ENCODE data around the gene CST9.

CST9 gene

DNA sequence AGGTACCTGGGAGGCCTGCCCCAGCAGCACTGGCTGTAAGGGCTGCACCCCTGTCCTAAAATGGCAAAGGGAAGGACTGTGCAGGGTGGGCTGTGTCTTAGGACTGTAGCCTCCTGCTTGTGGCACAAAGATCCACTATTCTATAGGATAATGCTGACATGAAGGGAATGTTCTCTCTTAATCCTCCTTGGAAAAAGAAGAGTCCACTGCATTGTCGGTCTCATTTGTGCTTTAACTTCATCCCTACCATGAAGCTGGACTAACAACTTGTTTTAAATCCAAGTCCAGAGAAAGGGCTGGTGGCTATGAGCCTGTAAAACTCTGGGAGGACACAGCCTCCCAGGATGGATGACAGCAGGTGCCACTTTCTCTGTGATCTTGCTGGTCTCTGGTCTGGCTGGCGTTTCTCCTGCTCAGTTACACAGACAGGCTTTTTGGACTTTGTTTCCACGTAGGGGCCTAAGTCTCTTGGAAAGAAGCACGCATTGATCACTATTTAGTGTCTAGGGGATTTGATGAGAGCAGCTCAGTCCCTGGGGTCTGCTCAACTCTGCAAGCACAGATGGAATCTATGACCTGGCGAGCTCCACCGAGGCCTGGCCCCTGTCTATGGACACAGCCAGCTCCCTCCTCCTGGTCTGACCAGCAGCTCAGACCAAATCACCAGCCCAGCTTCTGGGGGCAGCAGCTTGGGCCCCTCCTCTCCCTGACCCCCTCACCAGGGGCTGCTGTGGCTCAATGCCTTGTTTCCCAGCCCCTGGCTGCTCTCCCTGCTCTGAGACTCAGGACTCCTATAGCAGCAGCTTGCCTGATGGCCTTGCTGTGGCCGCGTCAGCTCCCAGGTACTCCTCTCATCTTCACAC lies 27.2 kb upstream of the CST9 start:
- peaks cover 4% of the 10 kb centered on the region for H3K4me1 Mint-ChIP-seq
- no peak overlapping the region for H3K4me3 Mint-ChIP-seq
- DNase-seq: no peak
- H3K27ac Mint-ChIP-seq: no peak overlapping the region
- H3K36me3 Mint-ChIP-seq (ENCODE audit: low read depth): no peaks in the 10 kb centered on the region
- no peak for ATAC-seq
- H3K9me3 Mint-ChIP-seq: no peaks in the 10 kb centered on the region
- peaks cover 11% of the 10 kb centered on the region for H3K27me3 Mint-ChIP-seq

GRCh38 chr20:23631981-23632710 lies 26.4 kb upstream of the CST9 start:
- Mint-ChIP-seq H3K4me1 (peaks cover 4% of the 10 kb centered on the region), H3K27me3 (peaks cover 10% of the 10 kb centered on the region), H3K9me3 (no peaks in the 10 kb centered on the region), H3K36me3 (ENCODE audit: low read depth) (no peaks in the 10 kb centered on the region), H3K27ac (no peak overlapping the region), H3K4me3 (no peak overlapping the region)
- ATAC-seq (no peak), DNase-seq (no peak)

DNA sequence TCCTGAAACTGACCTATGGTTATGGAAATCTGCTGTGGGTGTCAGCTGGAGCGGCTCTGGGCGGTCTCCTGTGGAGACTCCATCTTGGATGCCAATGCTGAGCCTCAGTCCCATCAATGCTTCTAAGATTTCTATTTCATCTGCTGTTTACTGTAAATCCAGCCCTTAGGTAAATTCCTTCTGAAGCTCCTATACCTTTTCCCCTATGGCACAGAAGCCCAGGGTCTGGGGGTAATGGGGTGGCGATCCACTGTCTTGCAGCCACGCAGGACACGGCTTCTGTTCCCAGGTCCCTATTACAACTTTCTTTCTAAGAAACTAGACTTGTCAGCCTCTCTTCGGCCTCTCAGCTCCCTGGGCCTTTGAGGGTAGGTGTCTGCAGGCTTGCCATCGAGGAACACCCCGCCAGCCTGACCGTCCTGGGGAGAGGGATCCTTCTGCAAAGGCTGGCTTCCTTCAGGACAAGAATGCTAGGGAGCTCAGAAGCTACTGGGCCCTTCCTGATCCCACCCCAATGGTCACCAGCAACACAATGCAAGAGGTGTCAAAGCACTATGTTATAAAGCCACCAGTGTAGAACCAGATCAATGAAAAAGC lies 25.6 kb upstream of the CST9 start:
- no peaks in the 10 kb centered on the region for H3K4me1 Mint-ChIP-seq
- ATAC-seq: no peak
- no peaks in the 10 kb centered on the region for H3K9me3 Mint-ChIP-seq
- H3K27me3 Mint-ChIP-seq: peaks cover 1% of the 10 kb centered on the region
- DNase-seq: no peak
- no peak overlapping the region for H3K27ac Mint-ChIP-seq
- H3K4me3 Mint-ChIP-seq: no peak overlapping the region
- H3K36me3 Mint-ChIP-seq (ENCODE audit: low read depth): no peaks in the 10 kb centered on the region

GRCh38 chr20:23630392-23630849 lies 24.7 kb upstream of the CST9 start:
- Mint-ChIP-seq H3K36me3 (ENCODE audit: low read depth) (no peaks in the 10 kb centered on the region), H3K4me3 (no peak overlapping the region), H3K27ac (no peak overlapping the region), H3K9me3 (no peaks in the 10 kb centered on the region), H3K4me1 (no peaks in the 10 kb centered on the region), H3K27me3 (no peaks in the 10 kb centered on the region)
- no peak for DNase-seq
- no peak for ATAC-seq

DNA sequence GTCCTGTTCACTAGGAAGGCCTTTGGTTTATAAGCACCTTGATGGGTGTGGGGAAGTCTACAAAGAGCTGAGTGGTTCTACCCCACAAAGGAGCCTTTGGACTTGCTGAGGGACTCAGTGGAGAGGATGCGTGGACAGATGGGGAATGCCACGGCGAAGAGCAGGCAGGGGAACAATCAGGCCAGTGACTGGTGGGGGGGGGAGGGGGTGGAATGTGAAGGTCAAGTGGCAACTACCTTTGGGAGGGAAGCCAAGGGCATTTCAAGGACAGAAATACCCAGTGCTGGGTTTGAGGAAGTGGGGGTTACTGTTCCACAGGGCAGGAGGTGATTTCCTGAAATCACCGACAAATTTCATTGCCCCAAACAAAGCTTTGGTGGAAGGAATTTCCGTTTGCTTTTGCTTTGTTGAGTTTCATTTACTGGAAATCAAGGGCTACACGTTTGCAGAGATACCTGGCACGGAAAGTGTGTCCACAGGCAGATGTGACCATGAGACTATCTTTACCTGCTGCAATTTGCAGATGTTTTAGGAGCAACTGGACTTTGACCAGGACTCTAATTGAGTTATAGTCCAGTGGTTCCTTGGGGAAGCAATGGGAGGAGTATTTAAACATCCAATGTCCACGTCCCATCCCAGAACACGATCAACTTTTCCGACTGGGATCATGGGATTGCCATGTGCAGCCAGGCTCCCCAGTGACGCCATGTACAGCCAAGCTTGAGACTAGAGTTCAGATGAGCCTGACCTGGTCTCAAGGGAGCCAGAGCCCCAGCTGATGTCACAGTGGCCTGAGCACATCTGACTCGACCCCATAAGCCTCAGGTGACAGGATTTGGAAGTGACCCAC lies 24.1 kb upstream of the CST9 start:
- ATAC-seq: no peak
- no peaks in the 10 kb centered on the region for H3K4me1 Mint-ChIP-seq
- DNase-seq: no peak
- H3K36me3 Mint-ChIP-seq (ENCODE audit: low read depth): no peaks in the 10 kb centered on the region
- no peak overlapping the region for H3K4me3 Mint-ChIP-seq
- no peak overlapping the region for H3K27ac Mint-ChIP-seq
- no peaks in the 10 kb centered on the region for H3K9me3 Mint-ChIP-seq
- H3K27me3 Mint-ChIP-seq: no peaks in the 10 kb centered on the region

GRCh38 chr20:23629017-23629541 lies 23.4 kb upstream of the CST9 start:
- DNase-seq (no peak), ATAC-seq (no peak)
- H3K27ac Mint-ChIP-seq: no peak overlapping the region
- H3K4me1 Mint-ChIP-seq: peaks cover 3% of the 10 kb centered on the region
- H3K9me3 Mint-ChIP-seq: no peaks in the 10 kb centered on the region
- H3K27me3 Mint-ChIP-seq: peaks cover 2% of the 10 kb centered on the region
- no peak overlapping the region for H3K4me3 Mint-ChIP-seq
- no peaks in the 10 kb centered on the region for H3K36me3 Mint-ChIP-seq (ENCODE audit: low read depth)

GRCh38 chr20:23628402-23629016 lies 22.8 kb upstream of the CST9 start:
- Mint-ChIP-seq H3K9me3 (no peaks in the 10 kb centered on the region), H3K27ac (no peak overlapping the region), H3K4me3 (no peak overlapping the region), H3K36me3 (ENCODE audit: low read depth) (no peaks in the 10 kb centered on the region), H3K4me1 (peaks cover 7% of the 10 kb centered on the region), H3K27me3 (peaks cover 2% of the 10 kb centered on the region)
- DNase-seq (no peak), ATAC-seq (no peak)

DNA sequence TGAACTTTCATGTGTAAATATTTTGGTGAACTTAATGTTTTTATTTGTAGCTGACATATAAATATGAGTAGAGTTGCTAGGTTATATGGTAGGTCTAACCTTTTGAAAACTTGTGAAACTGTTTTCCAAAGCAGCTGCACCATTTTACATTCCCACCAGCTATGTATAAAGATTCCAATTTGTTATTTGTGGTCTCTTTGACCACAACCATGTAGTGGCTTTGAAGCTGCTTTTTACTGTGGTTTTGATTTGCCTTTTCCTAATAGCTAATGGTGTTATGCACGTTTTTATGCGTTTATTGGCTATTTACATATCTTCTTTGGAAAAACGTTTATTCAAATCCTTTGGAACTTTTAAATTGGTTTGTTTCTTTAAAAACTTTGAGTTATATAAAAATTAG lies 21.8 kb upstream of the CST9 start:
- no peak for DNase-seq
- no peak for ATAC-seq
- H3K4me1 Mint-ChIP-seq: peaks cover 11% of the 10 kb centered on the region
- no peak overlapping the region for H3K4me3 Mint-ChIP-seq
- H3K36me3 Mint-ChIP-seq (ENCODE audit: low read depth): no peaks in the 10 kb centered on the region
- no peak overlapping the region for H3K27ac Mint-ChIP-seq
- no peaks in the 10 kb centered on the region for H3K9me3 Mint-ChIP-seq
- peaks cover 2% of the 10 kb centered on the region for H3K27me3 Mint-ChIP-seq

DNA sequence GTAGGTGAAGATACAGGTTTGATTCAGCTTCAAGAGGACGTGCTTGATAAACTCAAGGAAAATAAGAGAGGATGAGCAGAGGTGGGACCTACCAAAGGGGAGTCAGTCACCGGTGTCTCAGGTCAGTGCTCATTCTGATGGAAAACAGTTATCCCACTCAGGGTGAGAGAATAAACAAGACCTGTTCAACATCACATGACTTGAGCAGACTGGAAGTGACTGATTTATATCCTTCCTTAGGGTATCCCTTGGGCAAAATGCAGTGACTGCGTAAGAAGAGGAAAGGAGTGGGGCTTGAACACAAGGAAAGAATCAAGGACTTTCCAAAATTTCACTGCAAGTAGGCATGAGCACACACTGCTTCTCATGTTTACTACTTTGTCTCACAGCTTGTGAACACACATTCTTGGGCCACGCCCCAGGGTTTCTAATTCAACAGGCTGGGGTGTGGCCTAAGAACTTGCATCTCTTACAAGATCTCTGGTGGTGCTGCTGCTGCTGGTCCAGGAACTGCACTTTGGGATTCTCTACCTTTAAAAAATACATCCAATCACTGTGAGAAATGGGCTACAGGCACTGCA lies 20.4 kb upstream of the CST9 start:
- Mint-ChIP-seq H3K4me1 (peaks cover 11% of the 10 kb centered on the region), H3K27me3 (peaks cover 2% of the 10 kb centered on the region), H3K36me3 (ENCODE audit: low read depth) (no peaks in the 10 kb centered on the region), H3K4me3 (no peak overlapping the region), H3K27ac (no peak overlapping the region), H3K9me3 (no peaks in the 10 kb centered on the region)
- DNase-seq (no peak), ATAC-seq (no peak)

GRCh38 chr20:23625236-23625964 lies 19.7 kb upstream of the CST9 start:
- peaks cover 11% of the 10 kb centered on the region for H3K4me1 Mint-ChIP-seq
- ATAC-seq: no peak
- H3K27ac Mint-ChIP-seq: no peak overlapping the region
- DNase-seq: no peak
- peaks cover 2% of the 10 kb centered on the region for H3K27me3 Mint-ChIP-seq
- H3K36me3 Mint-ChIP-seq (ENCODE audit: low read depth): no peaks in the 10 kb centered on the region
- H3K4me3 Mint-ChIP-seq: no peak overlapping the region
- H3K9me3 Mint-ChIP-seq: no peaks in the 10 kb centered on the region

- DNase-seq (no peak), ATAC-seq (no peak)
- H3K27me3 Mint-ChIP-seq: peaks cover 4% of the 10 kb centered on the region
Observed at GRCh38 chr20:23624324-23624691, 18.6 kb upstream of the CST9 start.

GRCh38 chr20:23623666-23624323 lies 18.1 kb upstream of the CST9 start:
- H3K4me3 Mint-ChIP-seq: no peak overlapping the region
- H3K27me3 Mint-ChIP-seq: peaks cover 7% of the 10 kb centered on the region
- no peaks in the 10 kb centered on the region for H3K36me3 Mint-ChIP-seq (ENCODE audit: low read depth)
- H3K27ac Mint-ChIP-seq: no peak overlapping the region
- H3K4me1 Mint-ChIP-seq: peaks cover 11% of the 10 kb centered on the region
- DNase-seq (no peak), ATAC-seq (no peak)
- H3K9me3 Mint-ChIP-seq: no peaks in the 10 kb centered on the region

More at GRCh38 chr20:23624324-23624691, 18.6 kb upstream of the CST9 start:
- H3K4me3 Mint-ChIP-seq: no peak overlapping the region
- peaks cover 11% of the 10 kb centered on the region for H3K4me1 Mint-ChIP-seq
- no peak overlapping the region for H3K27ac Mint-ChIP-seq
- H3K9me3 Mint-ChIP-seq: no peaks in the 10 kb centered on the region
- no peaks in the 10 kb centered on the region for H3K36me3 Mint-ChIP-seq (ENCODE audit: low read depth)
